ENCODE measurements around the gene PI4KA.

Gene PI4KA

DNA sequence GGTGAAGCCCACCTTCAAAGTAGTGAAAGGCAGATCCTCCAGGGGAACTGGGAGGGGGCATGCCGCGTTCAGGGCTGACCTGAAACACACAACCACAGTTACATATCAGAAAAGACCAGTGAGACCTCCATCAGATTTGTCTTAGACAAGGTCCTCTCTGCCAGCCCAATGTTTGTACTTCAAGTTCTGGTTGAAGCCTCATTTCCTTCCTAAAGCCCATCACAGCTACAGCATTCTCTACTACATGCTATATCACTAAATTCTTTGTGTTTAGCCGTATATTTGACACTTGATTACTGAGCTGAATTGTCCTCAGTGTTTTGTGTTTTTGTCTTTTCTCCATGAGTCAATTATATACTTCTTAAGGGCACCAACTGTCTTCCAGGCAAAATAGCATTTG, 40.1 kb downstream of the PI4KA start:
- DNase-seq (ENCODE audit: low read depth in 1 of 2, low spot score in 1 of 2): no peak

DNA sequence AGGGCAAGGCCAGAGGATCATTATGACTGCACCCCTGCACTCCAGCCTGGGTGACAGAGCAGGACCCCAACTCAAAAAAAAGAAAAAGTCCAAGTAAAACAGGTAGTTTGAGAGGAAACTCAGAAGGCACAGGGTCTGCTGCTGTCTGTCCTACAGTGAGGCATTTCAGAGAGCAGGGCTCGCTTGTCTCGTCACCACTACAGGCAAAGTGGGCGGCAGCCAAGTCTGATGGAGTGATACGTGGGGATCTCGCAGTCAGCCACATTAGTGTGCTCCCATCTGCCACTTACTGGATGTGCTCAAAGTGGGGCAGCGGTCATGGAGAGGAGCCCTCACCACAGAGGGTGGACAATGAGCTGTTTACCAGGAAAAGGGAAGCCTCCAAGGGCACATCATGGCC, 42.1 kb downstream of the PI4KA start:
- no peak for DNase-seq (ENCODE audit: low read depth in 1 of 2, low spot score in 1 of 2)

DNA sequence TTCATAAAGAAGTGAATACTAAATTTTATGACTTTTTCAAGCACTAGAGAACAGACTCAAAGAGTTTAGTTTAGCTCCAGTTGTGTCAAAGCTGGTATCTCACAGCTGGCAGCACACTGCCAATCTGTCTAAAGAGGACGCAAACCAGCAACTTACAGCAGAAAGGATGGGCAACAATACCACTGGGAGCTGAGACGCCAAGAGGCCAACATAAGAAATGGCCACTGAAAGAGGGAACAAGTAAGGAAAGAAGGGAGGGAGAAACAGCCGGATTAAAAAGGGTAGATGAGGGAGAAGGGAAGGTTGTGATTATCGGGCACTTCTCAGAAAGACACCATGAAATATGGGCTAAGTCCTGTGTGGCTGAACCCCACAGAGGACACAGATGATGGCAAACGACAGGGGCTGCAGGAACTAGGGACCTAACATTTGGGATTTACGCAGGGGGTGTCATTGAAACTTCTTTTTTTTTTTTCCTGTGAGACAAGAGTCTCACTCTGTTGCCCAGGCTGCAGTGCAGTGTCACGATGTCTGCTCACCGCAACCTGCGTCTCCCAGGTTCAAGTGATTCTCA, 43.0 kb downstream of the PI4KA start:
- DNase-seq (ENCODE audit: low read depth in 1 of 2, low spot score in 1 of 2): no peak

DNA sequence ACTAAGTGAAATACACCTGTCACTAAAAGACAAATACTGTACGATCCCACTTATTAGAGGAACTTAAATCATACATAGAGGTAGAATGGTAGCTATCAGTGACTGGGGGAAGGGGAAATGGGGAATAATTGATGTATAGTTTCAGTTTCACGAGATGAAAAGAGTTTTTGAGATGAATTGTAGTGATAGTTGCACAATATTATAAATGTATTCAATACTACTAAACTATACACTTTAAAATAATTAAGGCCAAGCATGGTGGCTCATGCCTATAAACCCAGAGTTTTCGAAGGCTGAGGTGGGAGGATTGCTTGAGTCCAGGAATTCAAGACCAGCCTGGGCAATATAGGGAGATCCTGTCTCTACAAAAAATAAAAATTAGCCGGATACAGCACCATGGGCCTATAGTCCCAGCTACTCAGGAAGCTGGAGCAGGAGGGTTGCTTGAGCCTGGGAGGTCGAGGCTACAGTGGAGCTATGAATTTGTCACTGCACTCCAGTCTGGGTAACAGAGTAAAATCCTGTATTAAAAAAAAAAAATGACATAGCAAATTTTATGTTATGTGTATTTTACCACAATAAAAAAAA, 44.3 kb downstream of the PI4KA start:
- DNase-seq (ENCODE audit: low read depth in 1 of 2, low spot score in 1 of 2): no peak

DNA sequence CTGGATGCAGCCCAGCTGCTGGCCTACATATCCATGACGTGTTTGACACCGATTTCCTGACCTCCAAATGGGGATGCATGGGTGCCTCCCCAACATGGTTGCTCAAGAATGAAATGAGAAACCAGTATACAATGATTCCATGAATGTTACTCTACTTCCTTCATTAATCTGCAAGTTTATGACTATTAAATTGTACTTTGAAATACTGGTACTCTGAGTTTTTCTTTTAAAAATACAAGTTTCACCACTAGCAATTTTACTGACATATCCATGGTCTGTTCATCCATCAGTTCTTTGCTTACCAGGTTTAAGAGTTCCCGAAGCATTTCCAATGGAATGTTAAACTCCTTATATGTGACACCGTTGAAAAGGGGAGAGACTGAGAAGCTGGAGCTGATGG, 45.6 kb downstream of the PI4KA start:
- DNase-seq (ENCODE audit: low read depth in 1 of 2, low spot score in 1 of 2): no peak

DNA sequence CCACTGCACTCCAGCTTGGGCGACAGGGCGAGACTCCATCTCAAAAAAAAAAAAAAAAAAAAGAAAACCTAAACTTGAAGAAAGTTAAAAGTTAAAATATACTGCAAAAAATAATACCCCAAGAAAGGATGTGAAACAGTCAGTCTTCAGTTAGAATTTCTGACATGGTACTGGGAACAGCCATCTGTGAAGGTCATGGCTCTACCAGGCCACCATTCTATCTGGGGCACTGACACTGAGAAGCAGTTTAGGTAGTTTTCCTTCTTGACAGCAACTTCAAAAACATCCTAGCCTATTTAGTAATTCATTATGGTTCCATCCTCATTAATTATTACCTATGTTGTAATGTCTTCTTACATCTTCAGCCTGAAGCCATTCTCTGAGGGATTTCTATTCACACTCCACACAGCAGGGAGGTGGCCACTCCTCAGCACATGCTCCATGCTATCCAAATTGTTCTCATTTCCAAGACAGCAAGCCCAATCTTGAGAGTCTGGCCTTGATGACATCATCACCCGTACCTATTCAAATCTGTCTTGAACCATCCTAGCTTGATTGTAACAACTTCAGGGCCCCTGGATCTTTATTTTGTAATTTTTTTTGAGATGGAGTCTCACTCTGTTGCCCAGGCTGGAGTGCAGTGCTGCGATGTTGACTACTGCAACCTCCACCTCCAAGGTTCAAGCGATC, 46.5 kb downstream of the PI4KA start:
- DNase-seq (ENCODE audit: low read depth in 1 of 2, low spot score in 1 of 2): no peak

DNA sequence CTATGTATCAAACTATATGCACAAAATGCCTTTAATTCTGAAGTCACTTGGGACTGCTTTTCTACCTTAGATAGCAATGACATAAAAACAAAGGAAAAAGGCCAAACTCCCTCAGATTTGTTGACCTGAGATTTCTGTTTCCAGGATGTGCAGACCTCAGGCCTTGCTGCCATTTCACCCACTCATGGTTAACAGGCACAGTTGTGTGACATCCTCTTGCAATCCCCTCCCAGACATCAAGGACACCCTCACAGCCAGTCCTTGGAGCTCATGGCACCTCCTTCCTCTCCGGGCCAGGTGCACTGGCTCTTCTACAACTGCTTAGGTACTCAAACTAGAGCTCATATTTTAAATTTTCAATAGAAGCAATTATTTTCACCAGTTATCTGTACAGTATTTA, 47.4 kb downstream of the PI4KA start:
- DNase-seq (ENCODE audit: low read depth in 1 of 2, low spot score in 1 of 2): no peak

DNA sequence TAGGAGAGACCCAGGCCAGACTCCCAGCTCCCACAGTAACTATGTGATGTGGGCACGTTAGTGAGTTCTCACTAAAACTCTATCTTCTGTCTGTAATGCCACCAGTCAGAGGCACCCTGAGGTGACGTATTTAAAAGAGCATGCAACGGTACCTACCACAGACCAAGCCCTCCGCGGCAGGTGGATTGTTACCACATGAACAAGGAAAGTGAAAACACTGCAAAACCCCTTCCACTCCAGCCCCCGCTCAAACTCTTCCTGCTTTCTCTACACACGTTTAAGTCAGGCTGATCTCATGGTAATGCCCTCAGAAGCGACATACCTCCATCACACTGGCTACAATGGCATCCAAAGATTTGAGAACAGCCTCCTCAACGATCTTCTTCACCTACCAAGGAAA, 48.0 kb downstream of the PI4KA start:
- DNase-seq (ENCODE audit: low read depth in 1 of 2, low spot score in 1 of 2): no peak

DNA sequence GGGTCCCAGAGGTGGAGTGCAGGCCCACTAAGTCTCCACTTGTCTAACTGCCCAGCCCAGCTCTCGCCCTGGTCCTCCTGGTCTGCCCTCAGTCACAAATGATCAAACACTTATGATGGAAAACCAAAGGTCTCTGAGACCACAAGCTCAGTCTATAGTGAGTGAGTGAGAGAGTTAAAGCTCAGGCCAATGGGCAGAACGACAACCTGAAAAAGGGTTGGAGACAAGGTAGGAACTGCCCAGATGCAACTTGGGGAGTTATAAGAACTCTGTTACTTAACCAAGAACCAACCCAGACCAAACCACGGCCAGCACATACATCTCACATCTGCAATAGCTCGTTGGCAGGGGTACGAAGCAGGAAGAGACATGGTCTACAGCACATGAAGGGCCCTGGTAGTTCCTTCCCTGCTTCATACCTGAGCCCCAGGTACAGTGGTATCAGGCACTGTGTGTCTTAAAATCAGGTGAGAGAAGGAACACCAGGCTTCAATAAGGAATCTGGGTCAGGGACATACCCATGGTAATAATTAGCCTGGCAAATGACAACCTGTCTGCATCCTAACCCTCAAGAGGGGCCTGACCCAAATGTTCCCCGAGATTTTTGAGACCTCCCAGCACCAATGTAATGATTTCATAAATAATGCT, 48.9 kb downstream of the PI4KA start:
- DNase-seq (ENCODE audit: low read depth in 1 of 2, low spot score in 1 of 2): no peak

DNA sequence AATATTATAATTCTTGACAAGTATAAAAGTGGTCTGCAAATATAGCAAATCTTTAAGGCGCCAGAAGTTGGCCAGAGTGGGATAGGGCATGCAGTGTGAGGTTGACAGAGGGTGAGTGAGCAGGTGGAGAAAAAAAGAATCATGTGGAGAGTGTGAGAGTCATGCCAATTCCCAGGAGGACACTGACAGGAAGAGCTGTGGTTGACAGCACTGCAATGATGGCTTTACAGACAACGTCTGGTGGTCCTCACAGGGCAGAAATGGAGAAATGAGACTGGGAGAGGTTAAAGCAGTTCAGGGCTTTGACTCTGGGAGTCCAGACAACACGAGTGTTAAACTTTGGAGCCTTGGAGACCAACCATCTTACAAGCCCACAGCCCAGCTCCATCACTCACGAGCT, 49.8 kb downstream of the PI4KA start:
- no peak for DNase-seq (ENCODE audit: low read depth in 1 of 2, low spot score in 1 of 2)

DNA sequence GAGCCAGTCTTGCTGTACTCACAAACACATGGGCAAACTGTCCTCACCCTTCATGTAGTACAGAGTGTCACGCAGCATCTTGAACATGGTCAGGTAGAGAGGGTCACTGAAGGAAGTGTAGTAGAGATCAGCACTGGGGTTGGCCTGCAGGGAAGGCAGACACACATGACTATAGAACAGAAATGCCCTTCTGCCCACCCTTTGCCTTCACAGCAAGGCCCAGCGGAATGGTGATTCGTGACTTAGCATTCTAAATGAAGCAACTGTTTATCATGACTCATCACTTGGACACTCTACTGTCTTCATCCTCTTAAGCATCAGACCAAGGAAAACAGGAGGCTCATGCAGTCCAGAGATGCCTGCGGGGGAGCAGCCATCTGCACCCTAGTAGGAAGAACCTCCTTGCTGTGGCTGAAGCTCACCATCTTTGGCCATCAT, 51.3 kb downstream of the PI4KA start:
- DNase-seq (ENCODE audit: low read depth in 1 of 2, low spot score in 1 of 2): no peak

DNA sequence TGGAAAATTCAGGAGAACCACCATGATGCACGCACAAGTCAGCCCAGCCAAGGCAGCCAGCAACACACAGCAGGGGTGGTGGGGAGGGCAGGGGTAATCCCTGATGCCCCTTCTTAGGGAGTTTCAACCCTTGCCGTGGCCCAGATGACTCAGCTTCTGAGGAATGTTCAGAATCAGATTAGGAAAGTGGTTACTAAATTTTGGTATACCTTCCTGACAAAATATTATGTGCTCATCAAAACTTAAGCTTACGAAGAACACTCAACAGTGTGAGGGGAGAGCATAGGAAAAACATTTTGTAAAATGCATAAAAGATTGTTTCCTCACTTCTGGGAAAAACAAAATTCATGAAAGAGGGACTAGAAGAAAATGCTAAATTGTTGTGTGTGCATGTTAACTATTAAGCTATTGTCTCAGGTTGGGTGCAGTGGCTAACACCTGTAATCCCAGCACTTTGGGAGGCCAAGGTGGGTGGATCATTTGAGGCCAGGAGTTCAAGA, 52.6 kb downstream of the PI4KA start:
- no peak for DNase-seq (ENCODE audit: low read depth in 1 of 2, low spot score in 1 of 2)

DNA sequence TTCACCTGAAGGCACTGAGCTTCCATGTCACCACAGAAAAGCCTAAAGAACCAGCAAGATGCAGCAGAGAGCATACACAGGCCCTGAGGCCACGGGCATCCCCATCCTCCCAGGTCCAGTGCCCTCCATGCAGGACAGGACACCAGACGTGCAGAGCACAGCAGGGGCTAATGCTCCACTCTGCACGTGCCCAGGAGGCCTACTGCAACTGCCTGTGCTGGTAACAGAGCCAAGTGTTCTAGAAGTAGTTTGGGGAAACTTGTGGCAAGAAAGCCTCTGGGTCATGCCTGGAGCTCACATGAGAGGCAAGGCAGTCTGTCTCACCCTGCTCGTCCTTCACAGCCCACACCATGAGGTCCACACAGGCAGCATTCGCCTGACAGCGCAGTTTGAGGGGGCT, 54.0 kb downstream of the PI4KA start:
- DNase-seq (ENCODE audit: low read depth in 1 of 2, low spot score in 1 of 2): no peak

DNA sequence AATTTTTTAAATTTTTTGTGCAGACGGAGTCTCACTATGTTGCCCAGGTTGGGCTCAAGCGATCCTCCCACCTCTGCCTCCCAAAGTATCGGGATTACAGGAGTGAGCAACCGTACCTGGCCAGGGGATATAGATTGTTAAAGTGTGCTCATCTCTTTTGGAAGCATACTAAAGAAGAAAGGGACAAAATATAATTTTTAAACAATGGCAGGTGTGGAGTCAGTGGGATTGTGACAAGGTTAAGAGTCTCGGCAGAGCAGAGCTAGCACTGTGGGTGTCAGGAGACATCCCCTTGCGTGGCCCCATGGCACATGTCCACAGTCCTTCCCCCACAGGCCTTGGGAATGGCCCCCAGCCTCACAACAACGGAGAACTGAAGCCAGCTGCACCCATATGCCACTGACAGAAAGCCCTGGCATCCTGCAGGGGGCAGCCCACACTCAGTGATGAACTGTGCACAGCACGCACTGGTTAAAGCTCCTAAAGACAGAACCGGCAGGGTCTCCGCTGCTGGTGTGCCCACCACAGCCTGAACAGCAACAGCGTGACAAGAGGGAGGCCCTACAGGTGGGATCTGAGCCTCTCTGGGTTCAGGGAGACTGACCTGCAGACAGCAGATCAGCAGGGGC, 54.8 kb downstream of the PI4KA start:
- DNase-seq (ENCODE audit: low read depth in 1 of 2, low spot score in 1 of 2): no peak

DNA sequence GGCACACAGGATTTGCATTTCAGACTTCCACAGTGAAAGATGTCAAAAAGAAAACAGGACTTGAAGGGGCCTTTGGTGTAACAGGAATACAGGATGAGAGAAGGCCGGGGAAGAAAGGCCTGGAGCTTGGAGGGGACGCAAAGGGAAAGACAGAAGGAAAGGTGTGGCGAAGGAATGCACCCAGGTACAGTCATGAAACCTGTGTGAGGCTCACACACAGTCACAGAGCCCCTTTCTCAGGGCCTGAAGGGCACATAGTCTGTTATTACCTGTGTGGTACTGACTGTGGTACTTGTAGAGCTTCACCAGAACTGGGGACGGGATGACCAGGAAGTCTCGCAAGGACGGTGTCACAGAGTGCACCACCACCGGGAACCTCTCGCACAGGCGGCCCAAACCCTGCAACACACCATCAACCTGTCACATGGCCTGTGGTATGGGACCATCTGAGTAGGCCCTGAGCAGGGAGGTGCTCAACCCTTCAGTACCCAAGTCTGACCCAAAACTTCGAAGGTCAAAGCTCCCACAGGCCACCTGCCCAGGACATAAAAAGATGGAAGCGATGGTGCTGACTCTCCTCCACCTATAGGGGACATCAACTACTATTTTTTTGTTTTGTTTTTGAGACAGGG, 55.6 kb downstream of the PI4KA start:
- no peak for DNase-seq (ENCODE audit: low read depth in 1 of 2, low spot score in 1 of 2)

DNA sequence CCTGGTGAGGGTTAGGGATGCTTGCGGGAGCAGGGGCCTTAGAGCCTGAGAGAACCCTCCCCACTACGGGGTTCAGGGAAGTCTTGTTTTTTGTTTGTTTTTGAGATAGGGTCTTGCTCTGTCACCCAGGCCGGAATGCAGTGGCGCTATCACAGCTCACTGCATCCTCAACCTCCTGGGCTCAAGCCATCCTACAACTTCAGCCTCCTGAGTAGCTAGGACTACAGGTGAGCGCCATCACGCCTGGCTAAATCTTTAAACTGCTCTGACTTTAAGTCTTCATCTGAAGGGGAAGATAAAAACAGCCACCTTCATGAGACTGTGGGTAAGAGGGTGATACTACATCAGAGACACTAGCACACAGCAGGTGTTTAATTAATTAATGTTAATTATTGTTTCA, 56.2 kb downstream of the PI4KA start:
- DNase-seq (ENCODE audit: low read depth in 1 of 2, low spot score in 1 of 2): no peak

DNA sequence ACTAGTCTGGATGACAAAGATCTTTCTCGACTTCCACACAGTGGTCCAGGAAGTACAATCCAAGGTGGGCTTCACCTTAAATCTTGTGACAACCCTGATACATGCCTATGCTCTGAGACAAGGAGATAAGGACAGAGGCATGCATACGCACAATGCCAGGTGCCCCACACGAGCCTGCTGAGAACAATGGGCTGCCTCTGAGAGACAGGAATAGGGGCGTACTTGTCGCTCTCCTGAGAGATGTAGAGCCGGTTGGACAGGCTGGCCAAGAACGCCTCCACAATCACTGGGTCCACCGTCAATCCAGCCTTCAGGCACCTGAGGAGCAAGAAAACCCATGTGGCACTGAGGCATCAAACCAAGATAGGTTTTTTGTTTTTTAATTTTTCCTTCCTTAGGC, 59.2 kb downstream of the PI4KA start:
- no peak for DNase-seq (ENCODE audit: low read depth in 1 of 2, low spot score in 1 of 2)

DNA sequence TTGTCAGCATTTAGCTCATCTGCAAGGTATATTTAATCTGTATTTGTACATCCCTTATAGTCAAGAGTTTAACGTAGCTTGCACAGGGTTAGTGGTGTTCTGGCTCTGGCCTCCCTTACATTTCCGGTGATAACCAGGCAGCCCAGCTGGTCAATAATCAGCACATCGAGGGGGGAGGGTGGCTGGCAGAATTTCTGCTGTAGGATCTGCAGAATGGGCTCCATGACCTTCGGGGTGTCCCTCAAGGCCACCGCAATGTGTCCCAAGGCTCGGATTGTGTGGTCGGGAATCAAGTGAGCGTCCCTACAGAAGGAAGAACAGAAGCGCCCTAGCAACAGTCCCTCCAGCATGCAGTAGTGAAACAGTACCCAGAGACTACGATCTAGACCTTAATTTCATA, 59.6 kb downstream of the PI4KA start:
- no peak for DNase-seq (ENCODE audit: low read depth in 1 of 2, low spot score in 1 of 2)

DNA sequence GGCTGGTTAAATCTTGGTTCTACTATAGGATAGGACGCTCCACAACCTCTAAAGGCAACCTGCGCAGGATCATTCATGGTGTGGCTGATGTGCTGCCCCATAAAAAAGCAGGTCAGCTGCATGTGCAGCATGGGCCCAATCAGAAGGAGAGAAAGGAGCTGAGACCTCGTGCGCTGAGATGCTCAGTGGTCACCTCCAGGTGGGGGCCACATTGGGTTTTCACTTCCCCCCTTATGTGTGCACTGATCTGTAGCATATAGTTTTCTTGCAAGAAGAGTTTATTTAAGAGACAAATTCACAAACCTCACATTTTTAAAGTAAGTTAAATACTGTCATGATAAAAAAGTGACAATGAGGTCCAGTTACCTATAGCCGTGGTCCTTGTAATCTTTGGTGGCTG, 60.4 kb downstream of the PI4KA start:
- no peak for DNase-seq (ENCODE audit: low read depth in 1 of 2, low spot score in 1 of 2)

DNA sequence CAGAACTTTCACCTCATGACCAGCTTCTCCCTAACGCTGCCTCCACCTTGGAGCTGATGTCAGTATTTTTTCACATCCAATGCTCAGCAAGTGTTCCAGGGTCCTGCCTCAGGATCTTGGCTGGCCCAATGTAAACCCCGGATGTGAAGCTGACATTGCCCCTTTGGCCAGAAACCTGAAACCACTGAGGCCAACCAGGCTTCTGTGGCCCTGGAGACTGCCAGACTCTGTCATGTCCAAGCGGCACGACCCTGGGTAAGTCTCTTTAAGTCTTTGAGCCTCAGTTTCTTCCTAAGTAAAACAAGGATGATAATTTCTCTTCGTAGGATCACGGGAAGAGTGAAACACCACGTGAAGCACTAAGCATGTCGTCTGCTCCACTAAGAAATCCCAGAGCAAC, 61.9 kb downstream of the PI4KA start:
- no peak for DNase-seq (ENCODE audit: low read depth in 1 of 2, low spot score in 1 of 2)

DNA sequence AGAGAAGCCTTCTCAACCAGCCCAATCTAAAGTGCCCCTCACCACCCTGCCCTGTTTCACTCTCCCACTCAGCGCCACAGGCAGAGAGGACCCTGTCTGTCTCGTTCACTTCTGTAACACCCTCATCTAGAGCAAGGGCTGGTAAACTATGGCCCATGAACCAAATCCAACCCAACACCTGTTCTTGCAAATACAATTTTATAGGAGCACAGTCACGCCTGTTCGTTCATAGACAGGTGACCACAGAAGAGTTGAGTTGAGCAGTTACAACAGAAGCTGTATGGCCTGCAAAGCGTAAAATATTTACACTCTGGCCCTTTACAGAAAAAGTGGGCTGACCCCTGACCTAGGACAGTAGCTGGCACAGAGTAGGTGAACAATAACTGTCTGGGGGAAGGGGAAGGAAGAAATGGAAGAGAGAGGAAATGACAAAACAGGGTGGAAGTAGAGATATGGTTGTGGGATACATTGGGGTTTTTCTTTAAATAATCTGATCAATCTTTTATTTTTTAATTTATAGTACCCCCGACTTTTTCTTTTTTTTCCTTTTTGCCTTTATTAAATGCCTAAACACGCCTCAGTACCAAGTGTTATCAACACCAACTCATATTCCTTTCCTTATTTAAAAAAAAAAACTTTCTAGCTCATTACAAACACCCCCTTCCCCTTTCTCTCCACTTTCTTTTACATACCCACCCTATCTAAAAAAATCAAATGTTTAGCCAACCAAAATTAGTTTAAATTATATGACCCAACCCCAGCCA, 63.8 kb downstream of the PI4KA start:
- no peak for DNase-seq (ENCODE audit: low read depth in 1 of 2, low spot score in 1 of 2)

Data from activated CD4-positive, alpha-beta T cell treated with anti-CD3 and anti-CD28 coated beads, Interleukin-2, amount 50 U/mL, for 24 hours (primary cell).